ENCODE results near the gene CELF1.

The CELF1 gene

DNA sequence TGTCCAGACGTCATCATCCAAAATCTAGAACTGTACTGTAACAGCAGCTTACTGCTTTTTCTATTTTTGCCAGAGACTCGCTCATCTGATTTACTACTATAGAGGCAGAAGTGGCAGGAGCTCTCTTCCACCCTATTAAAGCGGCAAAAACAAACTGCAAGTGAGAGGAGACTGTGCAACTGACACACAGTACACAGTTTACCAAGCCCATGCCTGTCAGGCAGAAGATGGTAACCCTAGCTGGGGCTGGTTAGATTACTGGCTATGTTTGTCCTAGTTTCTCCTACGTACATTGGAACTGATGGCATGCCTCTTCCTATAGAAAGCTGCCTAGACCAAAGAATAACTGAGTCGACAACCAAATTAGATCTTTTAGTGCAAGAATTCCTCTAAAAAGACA lies 51.8 kb downstream of the CELF1 start:
- H3K4me3 ChIP-seq (ENCODE audit: low read depth, low read length): no peak overlapping the region
- TF ChIP-seq, protein P1, sequence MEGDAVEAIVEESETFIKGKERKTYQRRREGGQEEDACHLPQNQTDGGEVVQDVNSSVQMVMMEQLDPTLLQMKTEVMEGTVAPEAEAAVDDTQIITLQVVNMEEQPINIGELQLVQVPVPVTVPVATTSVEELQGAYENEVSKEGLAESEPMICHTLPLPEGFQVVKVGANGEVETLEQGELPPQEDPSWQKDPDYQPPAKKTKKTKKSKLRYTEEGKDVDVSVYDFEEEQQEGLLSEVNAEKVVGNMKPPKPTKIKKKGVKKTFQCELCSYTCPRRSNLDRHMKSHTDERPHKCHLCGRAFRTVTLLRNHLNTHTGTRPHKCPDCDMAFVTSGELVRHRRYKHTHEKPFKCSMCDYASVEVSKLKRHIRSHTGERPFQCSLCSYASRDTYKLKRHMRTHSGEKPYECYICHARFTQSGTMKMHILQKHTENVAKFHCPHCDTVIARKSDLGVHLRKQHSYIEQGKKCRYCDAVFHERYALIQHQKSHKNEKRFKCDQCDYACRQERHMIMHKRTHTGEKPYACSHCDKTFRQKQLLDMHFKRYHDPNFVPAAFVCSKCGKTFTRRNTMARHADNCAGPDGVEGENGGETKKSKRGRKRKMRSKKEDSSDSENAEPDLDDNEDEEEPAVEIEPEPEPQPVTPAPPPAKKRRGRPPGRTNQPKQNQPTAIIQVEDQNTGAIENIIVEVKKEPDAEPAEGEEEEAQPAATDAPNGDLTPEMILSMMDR (IDR thresholded peaks at IDR 0.05; ENCODE audit: low read depth, low read length, missing control alignments): no peak
- in situ Hi-C loops (cut with HindIII; ENCODE audit: low sequenced_read_pairs): no loop called here
- DNase-seq (ENCODE audit: low read depth): no peak

DNA sequence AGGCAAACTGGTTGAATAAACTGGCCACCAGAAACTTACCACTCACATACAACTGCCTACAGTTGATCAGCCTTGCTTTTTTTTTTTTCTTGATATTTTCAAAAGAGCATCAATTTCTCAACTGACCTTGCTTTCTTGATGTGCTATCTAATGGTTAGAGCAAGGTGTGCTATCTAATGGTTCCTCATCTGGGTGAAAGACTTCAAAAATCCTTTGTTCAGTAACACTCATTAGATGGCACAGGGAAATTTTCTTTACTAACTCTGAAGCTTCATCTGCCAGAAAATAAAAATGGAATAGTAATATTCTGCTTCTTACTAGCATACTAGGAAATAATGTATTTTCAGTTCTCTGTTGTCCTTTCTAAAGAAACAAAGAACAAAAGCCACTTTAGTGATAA lies 52.8 kb downstream of the CELF1 start:
- TF ChIP-seq, protein P1 (IDR thresholded peaks at IDR 0.05; ENCODE audit: low read depth, low read length, missing control alignments): no peak
- H3K4me3 ChIP-seq (ENCODE audit: low read depth, low read length): no peak overlapping the region
- in situ Hi-C loops (cut with HindIII; ENCODE audit: low sequenced_read_pairs): no loop called here
- no peak for DNase-seq (ENCODE audit: low read depth)

DNA sequence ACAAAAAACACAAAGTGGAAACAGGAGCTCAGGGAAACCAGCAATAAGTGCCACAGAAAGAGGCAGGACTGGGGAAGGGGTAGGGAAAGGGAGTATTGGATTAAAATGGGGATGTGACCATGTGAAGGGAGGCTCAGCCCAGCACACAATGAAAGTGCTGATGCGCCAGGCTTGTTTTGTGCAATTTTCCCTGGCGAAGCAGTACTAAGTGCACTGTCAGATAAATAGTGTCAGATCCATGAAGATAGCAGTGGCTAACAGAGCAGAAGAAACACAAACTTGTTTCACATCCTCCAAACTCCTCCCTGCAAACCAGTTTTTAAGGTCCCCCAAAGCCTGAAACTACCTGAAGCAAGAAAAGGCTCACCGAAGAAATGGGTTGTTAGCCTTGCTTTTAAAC lies 53.3 kb downstream of the CELF1 start:
- TF ChIP-seq, protein P1 (IDR thresholded peaks at IDR 0.05; ENCODE audit: low read depth, low read length, missing control alignments): no peak
- no peak for DNase-seq (ENCODE audit: low read depth)
- in situ Hi-C loops (cut with HindIII; ENCODE audit: low sequenced_read_pairs): no loop called here
- no peak overlapping the region for H3K4me3 ChIP-seq (ENCODE audit: low read depth, low read length)

DNA sequence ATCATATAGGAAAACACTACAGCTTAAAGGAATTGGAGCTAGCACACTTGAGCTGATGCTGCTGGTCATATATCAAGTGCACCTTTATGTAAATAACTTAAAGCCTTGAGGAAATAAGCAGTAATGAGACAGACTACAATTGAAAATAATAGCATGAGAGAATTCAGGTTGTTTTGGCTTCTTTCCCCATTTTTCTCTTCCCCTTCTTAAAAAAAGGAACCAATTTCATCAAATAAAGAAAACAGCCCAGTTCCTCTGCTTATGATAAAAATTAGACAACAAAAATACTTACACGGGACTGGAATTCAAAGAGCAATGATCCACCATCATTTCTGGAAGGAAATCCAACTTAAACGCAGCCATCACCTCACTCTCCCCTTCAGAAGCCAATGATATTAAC lies 53.8 kb downstream of the CELF1 start:
- TF ChIP-seq, protein P1 (IDR thresholded peaks at IDR 0.05; ENCODE audit: low read depth, low read length, missing control alignments): no peak

DNA sequence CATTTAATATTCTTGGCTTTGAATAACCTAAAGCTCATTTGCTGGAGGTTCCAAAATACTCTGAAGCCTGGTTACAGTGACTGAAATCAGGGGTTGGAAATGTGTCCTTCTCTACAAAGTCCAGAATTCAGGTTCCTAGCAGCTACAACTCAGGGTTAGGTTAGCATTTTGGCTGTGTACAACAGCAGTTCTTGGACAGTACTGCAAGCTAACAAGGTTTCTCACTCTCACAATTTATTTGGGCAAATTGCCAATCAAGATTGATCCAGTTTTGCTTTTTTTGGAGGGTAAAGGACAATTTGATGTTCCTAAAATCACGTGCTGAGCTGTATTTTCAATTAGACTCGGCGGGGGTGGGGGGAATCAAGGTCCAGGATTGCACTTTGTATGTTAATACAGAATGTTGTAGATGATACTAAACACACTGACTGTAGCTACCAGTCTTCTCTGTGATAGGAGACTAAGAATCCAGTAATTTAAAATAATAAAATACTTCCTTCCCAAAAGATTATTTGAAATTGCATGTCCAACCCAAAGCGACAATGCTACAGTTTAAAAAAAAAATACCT lies 54.3 kb downstream of the CELF1 start:
- in situ Hi-C loops (cut with HindIII; ENCODE audit: low sequenced_read_pairs): no loop called here

More for the DNA sequence above, 53.8 kb downstream of the CELF1 start:
- in situ Hi-C loops (cut with HindIII; ENCODE audit: low sequenced_read_pairs): no loop called here
- H3K4me3 ChIP-seq (ENCODE audit: low read depth, low read length): no peak overlapping the region
- no peak for DNase-seq (ENCODE audit: low read depth)

DNA sequence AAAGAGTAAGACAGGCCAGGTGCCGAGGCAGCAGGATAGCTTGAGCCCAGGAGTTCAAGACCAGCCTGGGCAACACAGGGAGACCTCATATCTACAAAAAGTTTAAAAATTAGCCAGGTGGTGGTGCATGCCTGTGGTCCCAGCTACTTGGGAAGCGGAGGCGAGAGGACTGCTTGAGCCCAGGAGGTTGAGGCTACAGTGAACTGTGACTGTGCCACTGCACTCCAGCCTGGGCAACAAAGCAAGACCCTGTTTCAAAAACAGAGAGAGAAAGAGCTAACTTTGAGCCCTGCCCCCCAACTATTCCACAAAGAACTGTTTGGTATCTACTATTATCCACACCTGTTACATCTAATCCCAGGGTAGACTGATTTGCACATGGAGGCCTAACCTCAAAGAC lies 54.8 kb downstream of the CELF1 start:
- DNase-seq (ENCODE audit: low read depth): no peak
- no peak overlapping the region for H3K4me3 ChIP-seq (ENCODE audit: low read depth, low read length)
- TF ChIP-seq, protein P1 (IDR thresholded peaks at IDR 0.05; ENCODE audit: low read depth, low read length, missing control alignments): no peak
- in situ Hi-C loops (cut with HindIII; ENCODE audit: low sequenced_read_pairs): no loop called here

More for the DNA sequence above, 54.3 kb downstream of the CELF1 start:
- TF ChIP-seq, protein P1 (IDR thresholded peaks at IDR 0.05; ENCODE audit: low read depth, low read length, missing control alignments): no peak
- DNase-seq (ENCODE audit: low read depth): no peak
- H3K4me3 ChIP-seq (ENCODE audit: low read depth, low read length): no peak overlapping the region

Data from astrocyte of the cerebellum (primary cell).